Liver (tissue), 2 donors: ENCODE results near the gene MAGIX.

ENCODE experiments used
- TF ChIP-seq, protein P1 (sequence below): fragments of 150-350 bp; IDR thresholded peaks from 2 replicates; pipeline ENCODE4 v1.5.1; 2017; ENCODE audit warnings: improper control_type of control experiment, low read depth, low read length; ENCODE audit not compliant: missing input control
- TF ChIP-seq, protein P2 (sequence below): IDR thresholded peaks from 2 replicates; pipeline ENCODE4 v1.6.1; 2016; ENCODE audit warnings: antibody characterized with exemption, mild to moderate bottlenecking
- TF ChIP-seq, protein P3 (sequence below): IDR thresholded peaks from 2 replicates; pipeline ENCODE4 v1.6.1; 2016; ENCODE audit warnings: antibody characterized with exemption
- donor health status: healthy.

DNA sequence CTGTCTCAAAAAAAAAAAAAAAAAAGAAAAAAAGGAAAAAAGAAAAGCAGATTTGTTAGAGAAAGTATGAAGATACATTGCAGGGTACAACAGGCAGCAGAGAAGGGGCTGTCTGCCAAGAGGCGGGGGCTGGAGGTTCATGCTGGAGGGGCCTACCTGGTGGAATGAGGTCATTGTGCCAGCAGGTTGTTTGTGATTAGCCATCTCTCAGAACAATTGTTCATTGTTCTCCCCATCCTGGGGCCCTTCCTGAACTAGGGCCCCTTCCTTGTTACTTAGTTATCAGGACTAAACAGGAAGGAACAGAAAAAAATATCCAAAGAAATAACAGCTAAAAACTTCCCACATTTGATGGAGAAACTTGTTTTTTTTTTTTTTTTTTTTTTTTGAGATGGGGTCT is 25.1 kb upstream of the MAGIX start:
- TF ChIP-seq, protein P1, sequence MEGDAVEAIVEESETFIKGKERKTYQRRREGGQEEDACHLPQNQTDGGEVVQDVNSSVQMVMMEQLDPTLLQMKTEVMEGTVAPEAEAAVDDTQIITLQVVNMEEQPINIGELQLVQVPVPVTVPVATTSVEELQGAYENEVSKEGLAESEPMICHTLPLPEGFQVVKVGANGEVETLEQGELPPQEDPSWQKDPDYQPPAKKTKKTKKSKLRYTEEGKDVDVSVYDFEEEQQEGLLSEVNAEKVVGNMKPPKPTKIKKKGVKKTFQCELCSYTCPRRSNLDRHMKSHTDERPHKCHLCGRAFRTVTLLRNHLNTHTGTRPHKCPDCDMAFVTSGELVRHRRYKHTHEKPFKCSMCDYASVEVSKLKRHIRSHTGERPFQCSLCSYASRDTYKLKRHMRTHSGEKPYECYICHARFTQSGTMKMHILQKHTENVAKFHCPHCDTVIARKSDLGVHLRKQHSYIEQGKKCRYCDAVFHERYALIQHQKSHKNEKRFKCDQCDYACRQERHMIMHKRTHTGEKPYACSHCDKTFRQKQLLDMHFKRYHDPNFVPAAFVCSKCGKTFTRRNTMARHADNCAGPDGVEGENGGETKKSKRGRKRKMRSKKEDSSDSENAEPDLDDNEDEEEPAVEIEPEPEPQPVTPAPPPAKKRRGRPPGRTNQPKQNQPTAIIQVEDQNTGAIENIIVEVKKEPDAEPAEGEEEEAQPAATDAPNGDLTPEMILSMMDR = no peak
- TF ChIP-seq, protein P2, sequence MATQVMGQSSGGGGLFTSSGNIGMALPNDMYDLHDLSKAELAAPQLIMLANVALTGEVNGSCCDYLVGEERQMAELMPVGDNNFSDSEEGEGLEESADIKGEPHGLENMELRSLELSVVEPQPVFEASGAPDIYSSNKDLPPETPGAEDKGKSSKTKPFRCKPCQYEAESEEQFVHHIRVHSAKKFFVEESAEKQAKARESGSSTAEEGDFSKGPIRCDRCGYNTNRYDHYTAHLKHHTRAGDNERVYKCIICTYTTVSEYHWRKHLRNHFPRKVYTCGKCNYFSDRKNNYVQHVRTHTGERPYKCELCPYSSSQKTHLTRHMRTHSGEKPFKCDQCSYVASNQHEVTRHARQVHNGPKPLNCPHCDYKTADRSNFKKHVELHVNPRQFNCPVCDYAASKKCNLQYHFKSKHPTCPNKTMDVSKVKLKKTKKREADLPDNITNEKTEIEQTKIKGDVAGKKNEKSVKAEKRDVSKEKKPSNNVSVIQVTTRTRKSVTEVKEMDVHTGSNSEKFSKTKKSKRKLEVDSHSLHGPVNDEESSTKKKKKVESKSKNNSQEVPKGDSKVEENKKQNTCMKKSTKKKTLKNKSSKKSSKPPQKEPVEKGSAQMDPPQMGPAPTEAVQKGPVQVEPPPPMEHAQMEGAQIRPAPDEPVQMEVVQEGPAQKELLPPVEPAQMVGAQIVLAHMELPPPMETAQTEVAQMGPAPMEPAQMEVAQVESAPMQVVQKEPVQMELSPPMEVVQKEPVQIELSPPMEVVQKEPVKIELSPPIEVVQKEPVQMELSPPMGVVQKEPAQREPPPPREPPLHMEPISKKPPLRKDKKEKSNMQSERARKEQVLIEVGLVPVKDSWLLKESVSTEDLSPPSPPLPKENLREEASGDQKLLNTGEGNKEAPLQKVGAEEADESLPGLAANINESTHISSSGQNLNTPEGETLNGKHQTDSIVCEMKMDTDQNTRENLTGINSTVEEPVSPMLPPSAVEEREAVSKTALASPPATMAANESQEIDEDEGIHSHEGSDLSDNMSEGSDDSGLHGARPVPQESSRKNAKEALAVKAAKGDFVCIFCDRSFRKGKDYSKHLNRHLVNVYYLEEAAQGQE = no peak
- TF ChIP-seq, protein P3, sequence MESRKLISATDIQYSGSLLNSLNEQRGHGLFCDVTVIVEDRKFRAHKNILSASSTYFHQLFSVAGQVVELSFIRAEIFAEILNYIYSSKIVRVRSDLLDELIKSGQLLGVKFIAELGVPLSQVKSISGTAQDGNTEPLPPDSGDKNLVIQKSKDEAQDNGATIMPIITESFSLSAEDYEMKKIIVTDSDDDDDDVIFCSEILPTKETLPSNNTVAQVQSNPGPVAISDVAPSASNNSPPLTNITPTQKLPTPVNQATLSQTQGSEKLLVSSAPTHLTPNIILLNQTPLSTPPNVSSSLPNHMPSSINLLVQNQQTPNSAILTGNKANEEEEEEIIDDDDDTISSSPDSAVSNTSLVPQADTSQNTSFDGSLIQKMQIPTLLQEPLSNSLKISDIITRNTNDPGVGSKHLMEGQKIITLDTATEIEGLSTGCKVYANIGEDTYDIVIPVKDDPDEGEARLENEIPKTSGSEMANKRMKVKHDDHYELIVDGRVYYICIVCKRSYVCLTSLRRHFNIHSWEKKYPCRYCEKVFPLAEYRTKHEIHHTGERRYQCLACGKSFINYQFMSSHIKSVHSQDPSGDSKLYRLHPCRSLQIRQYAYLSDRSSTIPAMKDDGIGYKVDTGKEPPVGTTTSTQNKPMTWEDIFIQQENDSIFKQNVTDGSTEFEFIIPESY = no peak
